K562 (cell line): ENCODE measurements around the gene HES3. TPM values are rescaled to one million over a fixed set of nuclear protein-coding genes. Genes with fewer than 3 reads are reported as not detected.

Experiments
- FOXP1 ChIP-seq: sonication (generic); formaldehyde crosslinking; IDR thresholded peaks from 2 replicates; pipeline ENCODE4 v1.8.0; 2022; ENCODE audit warnings: mild to moderate bottlenecking, missing genetic modification reagents
- FUS ChIP-seq: fragments of 200-400 bp; formaldehyde crosslinking; optimal IDR thresholded peaks from 2 replicates; pipeline ENCODE3; 2017; ENCODE audit warnings: low read depth, low read length
- HDAC1 ChIP-seq, 2 experiments: fragments of 450-650 bp; IDR thresholded peaks; 2 replicates each; pipeline ENCODE4 v1.6.1; 2016 to 2017; ENCODE audit warnings: inconsistent platforms in 1 of 2, mild to moderate bottlenecking in 1 of 2, moderate library complexity in 1 of 2
- HDAC8 ChIP-seq: fragments of 450-650 bp; IDR thresholded peaks from 2 replicates; pipeline ENCODE4 v1.6.1; 2016; ENCODE audit warnings: mild to moderate bottlenecking, missing genetic modification characterization, moderate library complexity, missing compliant biosample characterization
- HMGN3 ChIP-seq: IDR thresholded peaks from 2 replicates; pipeline ENCODE4 v1.6.1; 2011; ENCODE audit warnings: borderline replicate concordance, low read depth, mild to moderate bottlenecking, mixed read lengths, low read length; ENCODE audit not compliant: insufficient read length; ENCODE audit errors: extremely low read depth
- NEUROD1 ChIP-seq: fragments of 150-350 bp; IDR thresholded peaks from 2 replicates; pipeline ENCODE4 v1.6.1; 2014; ENCODE audit warnings: borderline replicate concordance, low read length, low read depth; ENCODE audit not compliant: partially characterized antibody
- NFE2L1 ChIP-seq: fragments of 450-650 bp; IDR thresholded peaks from 2 replicates; pipeline ENCODE4 v1.6.1; 2016; ENCODE audit warnings: missing genetic modification characterization, low read depth, mild to moderate bottlenecking, missing compliant biosample characterization, moderate library complexity, borderline replicate concordance
- RREB1 ChIP-seq: fragments of 250-450 bp; sonication (Bioruptor Pico); IDR thresholded peaks from 2 replicates; pipeline ENCODE4 v1.4.0; 2020
- SOX6 ChIP-seq: fragments of 450-650 bp; IDR thresholded peaks from 2 replicates; pipeline ENCODE4 v1.6.1; 2014; ENCODE audit warnings: mild to moderate bottlenecking
- SPI1 ChIP-seq: IDR thresholded peaks from 2 replicates; pipeline ENCODE4 v1.6.1; 2011; ENCODE audit warnings: low read depth, low read length, control low read depth, borderline replicate concordance
- SREBF1 ChIP-seq: fragments of 150-350 bp; IDR thresholded peaks from 2 replicates; pipeline ENCODE4 v1.6.1; 2014; ENCODE audit warnings: antibody characterized with exemption, low read depth, low read length, borderline replicate concordance
- TAF1 ChIP-seq: IDR thresholded peaks from 2 replicates; pipeline ENCODE4 v1.6.1; 2011; ENCODE audit warnings: mild to moderate bottlenecking, low read length, moderate library complexity; ENCODE audit not compliant: insufficient read depth, control insufficient read depth, severe bottlenecking; ENCODE audit errors: extremely low read depth
- TRIM24 ChIP-seq, 2 experiments: fragments of 450-650 bp; IDR thresholded peaks; 2 replicates each; pipeline ENCODE4 v1.6.1; 2016
- polyA plus RNA-seq, 8 experiments: library from polyadenylated mRNA; depleted of rRNA in 4 of 8; stranded (reverse) in 5 of 8; unstranded in 3 of 8; fragments of >200 nt; fragmentation: Nextera tagmentation in 2 of 8; fragmentation: Illumina TruSeq in 1 of 8; extraction: Ambion mirVana in 2 of 8; extraction: Trizol in 1 of 8; gene quantifications; 2 replicates each; pipeline versions ENCODE4 v1.2.1 to v1.2.3, GENCODE V29; 2011 to 2014; ENCODE audit warnings: inconsistent platforms in 1 of 8, missing spikeins in 1 of 8
- total RNA-seq, 7 experiments: library from RNA; depleted of rRNA in 6 of 7; stranded (reverse); fragments of >200 nt in 6 of 7; fragmentation: Illumina TruSeq in 2 of 7; extraction: Trizol in 2 of 7; gene quantifications; 2 replicates each; pipeline versions ENCODE4 v1.2.1 to v1.2.3, GENCODE V29; 2011 to 2021; ENCODE audit warnings: low replicate concordance in 1 of 7
- TF ChIP-seq, protein P1 (sequence below), 2 experiments: fragments of 450-650 bp in 1 of 2; IDR thresholded peaks; 2 replicates each; pipeline ENCODE4 v1.6.1; 2011 to 2017; ENCODE audit warnings: low read depth in 2 of 2, antibody characterized with exemption in 1 of 2, borderline replicate concordance in 1 of 2, low read length in 1 of 2, mild to moderate bottlenecking in 1 of 2, mixed read lengths in 1 of 2; ENCODE audit not compliant: control insufficient read depth in 1 of 2

The HES3 gene
- total and polyA plus RNA-seq, 9 of the 15 experiments (the other 6 are each of a cell fraction or from before 2014, with no cell fraction given), result not detected

GRCh38 chr1:6199298-6200187, 44.4 kb upstream of the HES3 start, which contains the start of gene RPL22 (continued):
- TF ChIP-seq RREB1 (CRISPR knock-in tag), result 0 out of 2 replicates have a peak, but pooled peaks have one; percentile 23
- TF ChIP-seq, protein P1, sequence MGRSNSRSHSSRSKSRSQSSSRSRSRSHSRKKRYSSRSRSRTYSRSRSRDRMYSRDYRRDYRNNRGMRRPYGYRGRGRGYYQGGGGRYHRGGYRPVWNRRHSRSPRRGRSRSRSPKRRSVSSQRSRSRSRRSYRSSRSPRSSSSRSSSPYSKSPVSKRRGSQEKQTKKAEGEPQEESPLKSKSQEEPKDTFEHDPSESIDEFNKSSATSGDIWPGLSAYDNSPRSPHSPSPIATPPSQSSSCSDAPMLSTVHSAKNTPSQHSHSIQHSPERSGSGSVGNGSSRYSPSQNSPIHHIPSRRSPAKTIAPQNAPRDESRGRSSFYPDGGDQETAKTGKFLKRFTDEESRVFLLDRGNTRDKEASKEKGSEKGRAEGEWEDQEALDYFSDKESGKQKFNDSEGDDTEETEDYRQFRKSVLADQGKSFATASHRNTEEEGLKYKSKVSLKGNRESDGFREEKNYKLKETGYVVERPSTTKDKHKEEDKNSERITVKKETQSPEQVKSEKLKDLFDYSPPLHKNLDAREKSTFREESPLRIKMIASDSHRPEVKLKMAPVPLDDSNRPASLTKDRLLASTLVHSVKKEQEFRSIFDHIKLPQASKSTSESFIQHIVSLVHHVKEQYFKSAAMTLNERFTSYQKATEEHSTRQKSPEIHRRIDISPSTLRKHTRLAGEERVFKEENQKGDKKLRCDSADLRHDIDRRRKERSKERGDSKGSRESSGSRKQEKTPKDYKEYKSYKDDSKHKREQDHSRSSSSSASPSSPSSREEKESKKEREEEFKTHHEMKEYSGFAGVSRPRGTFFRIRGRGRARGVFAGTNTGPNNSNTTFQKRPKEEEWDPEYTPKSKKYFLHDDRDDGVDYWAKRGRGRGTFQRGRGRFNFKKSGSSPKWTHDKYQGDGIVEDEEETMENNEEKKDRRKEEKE (IDR thresholded peaks at IDR 0.05; ENCODE audit: borderline replicate concordance in 1 of 2, control insufficient read depth in 1 of 2, low read depth in 2 of 2, low read length in 1 of 2), result peak in 1 of 2 experiments; percentile 89; a peak in 2 of 4 replicates
- TF ChIP-seq SPI1, result peak; percentile 74; the same call in 1 of the 2 replicates
- TF ChIP-seq FUS, result peak; percentile 76
- TF ChIP-seq FOXP1, result peak; percentile 95
- TF ChIP-seq NFE2L1 (tag), result no peak
- peak; percentile 96 for TF ChIP-seq NEUROD1
- peak; percentile 84; the same call in 1 of the 2 replicates for TF ChIP-seq SREBF1
- TF ChIP-seq HDAC8 (tag), result no peak
- TF ChIP-seq HMGN3, result peak; percentile 40
- TF ChIP-seq SOX6, result peak; percentile 51; the same call in 1 of the 2 replicates
- peak; percentile 97 for TF ChIP-seq TAF1
- TF ChIP-seq TRIM24 (IDR thresholded peaks at IDR 0.05), result peak in 1 of 2 experiments; percentile 59; a peak in 1 of 4 replicates
- TF ChIP-seq HDAC1 (IDR thresholded peaks at IDR 0.05), result peak in 1 of 2 experiments; percentile 98; a peak in 2 of 4 replicates
